GM13976 (cell line): ENCODE measurements around the gene NAALADL2.
"Not testable (repeated sequence)": the region's sequence is repeated elsewhere in the genome, so short reads cannot be mapped to it uniquely, and the experiment has no call there.

Experiments used
- DNase-seq: peaks from one replicate; pipeline ENCODE4 v3.0.0; 2012; ENCODE audit warnings: low spot score
- in situ Hi-C: fragments of 300-500 bp; cut with MboI; formaldehyde crosslinking; loops from one replicate; pipeline ENCODE4 v1.12.0; 2022; ENCODE audit warnings: low sequenced_read_pairs, mixed read lengths, inconsistent platforms; ENCODE audit not compliant: unreplicated experiment
- TF ChIP-seq, protein P1 (sequence below): IDR thresholded peaks from 2 replicates; pipeline ENCODE4 v1.5.1; 2012; ENCODE audit warnings: borderline replicate concordance, mild to moderate bottlenecking; ENCODE audit not compliant: insufficient read depth; ENCODE audit errors: extremely low read depth, missing control alignments, control extremely low read depth

NAALADL2 gene

GRCh38 chr3:175826759-175827158, 967.6 kb downstream of the NAALADL2 start:
- no peak for DNase-seq
- in situ Hi-C loops: no loop called here
- TF ChIP-seq, protein P1, sequence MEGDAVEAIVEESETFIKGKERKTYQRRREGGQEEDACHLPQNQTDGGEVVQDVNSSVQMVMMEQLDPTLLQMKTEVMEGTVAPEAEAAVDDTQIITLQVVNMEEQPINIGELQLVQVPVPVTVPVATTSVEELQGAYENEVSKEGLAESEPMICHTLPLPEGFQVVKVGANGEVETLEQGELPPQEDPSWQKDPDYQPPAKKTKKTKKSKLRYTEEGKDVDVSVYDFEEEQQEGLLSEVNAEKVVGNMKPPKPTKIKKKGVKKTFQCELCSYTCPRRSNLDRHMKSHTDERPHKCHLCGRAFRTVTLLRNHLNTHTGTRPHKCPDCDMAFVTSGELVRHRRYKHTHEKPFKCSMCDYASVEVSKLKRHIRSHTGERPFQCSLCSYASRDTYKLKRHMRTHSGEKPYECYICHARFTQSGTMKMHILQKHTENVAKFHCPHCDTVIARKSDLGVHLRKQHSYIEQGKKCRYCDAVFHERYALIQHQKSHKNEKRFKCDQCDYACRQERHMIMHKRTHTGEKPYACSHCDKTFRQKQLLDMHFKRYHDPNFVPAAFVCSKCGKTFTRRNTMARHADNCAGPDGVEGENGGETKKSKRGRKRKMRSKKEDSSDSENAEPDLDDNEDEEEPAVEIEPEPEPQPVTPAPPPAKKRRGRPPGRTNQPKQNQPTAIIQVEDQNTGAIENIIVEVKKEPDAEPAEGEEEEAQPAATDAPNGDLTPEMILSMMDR: no peak

DNA sequence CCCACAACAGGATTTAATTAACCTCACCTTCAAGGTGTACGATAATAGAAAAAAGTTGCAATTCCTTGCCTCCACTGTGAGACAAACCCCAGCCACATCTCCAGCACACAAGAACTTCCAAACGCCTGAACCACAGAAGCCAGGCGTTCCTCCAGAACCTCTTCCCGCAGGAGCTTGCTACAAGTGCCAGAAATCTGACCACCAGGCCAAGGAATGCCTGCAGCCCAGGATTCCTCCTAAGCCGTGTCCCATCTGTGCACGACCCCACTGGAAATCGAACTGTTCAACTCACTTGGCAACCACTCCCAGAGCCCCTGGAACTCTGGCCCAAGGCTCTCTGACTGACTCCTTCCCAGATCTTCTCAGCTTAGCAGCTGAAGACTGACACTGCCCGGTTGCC, 970.7 kb downstream of the NAALADL2 start:
- in situ Hi-C loops, DNase-seq: not testable (repeated sequence)

DNA sequence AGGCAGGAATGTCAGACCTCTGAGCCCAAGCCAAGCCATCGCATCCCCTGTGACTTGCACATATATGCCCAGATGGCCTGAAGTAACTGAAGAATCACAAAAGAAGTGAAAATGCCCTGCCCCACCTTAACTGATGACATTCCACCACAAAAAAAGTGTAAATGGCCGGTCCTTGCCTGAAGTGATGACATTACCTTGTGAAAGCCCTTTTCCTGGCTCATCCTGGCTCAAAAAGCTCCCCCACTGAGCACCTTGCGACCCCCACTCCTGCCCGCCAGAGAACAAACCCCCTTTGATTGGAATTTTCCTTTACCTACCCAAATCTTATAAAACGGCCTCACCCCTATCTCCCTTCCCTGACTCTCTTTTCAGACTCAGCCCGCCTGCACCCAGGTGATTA, 976.6 kb downstream of the NAALADL2 start:
- DNase-seq, in situ Hi-C loops: not testable (repeated sequence)

DNA sequence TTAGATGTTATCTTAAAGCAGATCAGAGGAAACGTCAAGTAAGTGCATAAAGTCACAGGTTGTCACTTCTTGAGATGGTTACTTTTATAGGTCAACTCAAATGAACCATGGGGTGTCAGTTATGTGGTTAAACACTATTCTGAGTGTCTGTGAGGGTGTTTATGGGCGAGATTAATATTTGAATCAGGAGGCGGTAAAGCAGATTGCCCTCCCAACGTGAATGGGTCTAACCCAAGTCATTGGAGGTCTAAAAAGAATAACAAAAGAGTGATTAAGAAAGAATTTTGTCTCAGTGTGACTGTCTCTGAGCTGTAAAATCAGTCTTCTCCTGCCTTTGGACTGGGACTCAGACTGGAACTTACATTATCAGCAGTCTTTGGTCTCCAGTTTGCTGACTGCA, 977.5 kb downstream of the NAALADL2 start:
- DNase-seq: no peak
- TF ChIP-seq, protein P1: no peak
- in situ Hi-C loops: no loop called here

- DNase-seq: no peak
- TF ChIP-seq, protein P1: no peak
- in situ Hi-C loops: no loop called here
Observed at GRCh38 chr3:175837962-175838361, 978.8 kb downstream of the NAALADL2 start.

DNA sequence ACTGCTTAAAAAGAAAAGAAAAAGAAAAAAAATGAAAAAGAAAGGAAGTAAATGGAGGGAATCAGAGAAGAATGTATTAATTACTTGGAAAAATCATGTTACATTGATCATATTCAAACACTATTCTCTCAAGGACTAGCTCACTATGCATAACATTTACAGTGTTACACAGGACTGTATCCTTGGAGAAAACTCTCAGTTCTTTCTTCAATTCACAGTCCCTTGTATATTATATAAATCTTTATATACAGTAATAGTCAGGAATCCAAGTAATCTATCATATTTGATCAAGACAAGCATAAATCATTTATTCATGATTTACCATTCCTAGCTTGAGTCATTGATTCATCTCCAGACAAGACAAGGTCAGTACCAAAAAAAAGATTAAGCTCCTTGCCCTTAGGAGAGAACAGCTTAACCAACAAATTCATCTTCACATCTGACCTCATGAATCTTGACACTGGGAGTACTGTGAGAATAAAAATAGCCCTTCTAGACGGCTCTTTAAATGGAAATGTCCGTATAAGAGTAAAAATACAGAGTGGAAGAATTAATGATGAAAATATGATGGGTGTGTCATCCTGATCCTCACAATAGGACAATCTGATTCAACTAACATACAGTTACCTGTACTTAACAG, 980.4 kb downstream of the NAALADL2 start:
- in situ Hi-C loops: no loop called here
- TF ChIP-seq, protein P1: no peak

GRCh38 chr3:175851541-175851940, 992.4 kb downstream of the NAALADL2 start:
- in situ Hi-C loops: no loop called here
- TF ChIP-seq, protein P1: no peak
- no peak for DNase-seq

More for the DNA sequence above, 980.4 kb downstream of the NAALADL2 start:
- no peak for DNase-seq

DNA sequence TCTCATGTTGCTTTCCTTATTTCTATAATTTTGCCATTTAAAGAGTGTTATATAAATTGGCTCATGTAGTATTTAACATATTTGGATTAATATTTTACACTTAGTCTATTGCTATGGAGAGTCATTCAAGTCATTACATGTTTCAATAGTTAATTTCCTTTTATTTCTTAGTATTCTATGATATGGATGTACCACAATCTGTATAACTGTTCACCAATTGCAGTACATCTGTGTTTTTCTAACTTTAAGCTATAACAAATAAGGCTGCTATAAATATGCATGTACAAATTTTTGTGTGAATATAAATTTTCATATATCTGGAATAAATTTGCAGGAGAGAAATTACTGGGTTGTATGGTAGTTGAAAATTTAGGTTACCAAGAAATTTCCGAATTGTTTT, 993.4 kb downstream of the NAALADL2 start:
- DNase-seq: no peak
- in situ Hi-C loops: no loop called here
- TF ChIP-seq, protein P1: no peak
